Skeletal muscle satellite cell (primary cell): ENCODE data around the gene NTN1.

Experiments used
- H3K27me3 ChIP-seq: 2 replicates; pipeline ENCODE4 v1.7.0; 2013; ENCODE audit warnings: low read length; ENCODE audit not compliant: control insufficient read depth, insufficient read depth
- H3K36me3 ChIP-seq: 2 replicates; pipeline ENCODE4 v1.7.0; 2013; ENCODE audit warnings: mild to moderate bottlenecking, control low read depth, low read length; ENCODE audit not compliant: insufficient read depth
- H3K4me1 ChIP-seq: 2 replicates; pipeline ENCODE4 v1.7.0; 2013; ENCODE audit warnings: low read length; ENCODE audit not compliant: control insufficient read depth, insufficient read depth
- H3K4me2 ChIP-seq: 2 replicates; pipeline ENCODE4 v1.7.0; 2013; ENCODE audit warnings: mild to moderate bottlenecking, low read length
- H3K4me3 ChIP-seq: 2 replicates; pipeline ENCODE4 v1.7.0; 2013; ENCODE audit warnings: low read length
- H3K9ac ChIP-seq: 2 replicates; pipeline ENCODE4 v1.7.0; 2013; ENCODE audit warnings: mild to moderate bottlenecking, low read depth, low read length, moderate library complexity
- H3K9me3 ChIP-seq: replicated peaks from 2 replicates; pipeline ENCODE4 v1.7.0; 2013; ENCODE audit warnings: mild to moderate bottlenecking, control low read depth, low read length

The NTN1 gene

GRCh38 chr17:9175700-9176467 lies 154.6 kb downstream of the NTN1 start:
- Histone ChIP-seq H3K4me1 (no peaks in the 10 kb centered on the region), H3K36me3 (no peaks in the 10 kb centered on the region), H3K27me3 (peaks cover 7% of the 10 kb centered on the region), H3K9me3 (no peaks in the 10 kb centered on the region), H3K9ac (no peak overlapping the region), H3K4me2 (no peak overlapping the region), H3K4me3 (no peak overlapping the region)

- no peaks in the 10 kb centered on the region for H3K9me3 ChIP-seq
- H3K9ac ChIP-seq: no peak overlapping the region
- no peaks in the 10 kb centered on the region for H3K36me3 ChIP-seq
- no peak overlapping the region for H3K4me3 ChIP-seq
- no peaks in the 10 kb centered on the region for H3K4me1 ChIP-seq
- H3K27me3 ChIP-seq: peaks cover 7% of the 10 kb centered on the region
- H3K4me2 ChIP-seq: no peak overlapping the region
These were observed 155.9 kb downstream of the NTN1 start for GRCh38 chr17:9177212-9177611.

GRCh38 chr17:9178319-9178718 lies 157.0 kb downstream of the NTN1 start:
- Histone ChIP-seq H3K9ac (no peak overlapping the region), H3K36me3 (no peaks in the 10 kb centered on the region), H3K4me1 (no peaks in the 10 kb centered on the region), H3K4me3 (no peak overlapping the region), H3K27me3 (peaks cover 7% of the 10 kb centered on the region), H3K4me2 (no peak overlapping the region), H3K9me3 (no peaks in the 10 kb centered on the region)

- Histone ChIP-seq H3K4me1 (no peaks in the 10 kb centered on the region), H3K9ac (no peak overlapping the region), H3K36me3 (no peaks in the 10 kb centered on the region), H3K27me3 (peaks cover 7% of the 10 kb centered on the region), H3K4me2 (no peak overlapping the region), H3K4me3 (no peak overlapping the region), H3K9me3 (no peaks in the 10 kb centered on the region)
These were observed 158.3 kb downstream of the NTN1 start for GRCh38 chr17:9179602-9180001.

- no peaks in the 10 kb centered on the region for H3K36me3 ChIP-seq
- H3K27me3 ChIP-seq: peaks cover 7% of the 10 kb centered on the region
- no peaks in the 10 kb centered on the region for H3K4me1 ChIP-seq
- no peaks in the 10 kb centered on the region for H3K9me3 ChIP-seq
- H3K4me2 ChIP-seq: no peak overlapping the region
- H3K4me3 ChIP-seq: no peak overlapping the region
- no peak overlapping the region for H3K9ac ChIP-seq
These were observed 160.3 kb downstream of the NTN1 start for GRCh38 chr17:9181640-9182039.

- H3K36me3 ChIP-seq: no peaks in the 10 kb centered on the region
- no peak overlapping the region for H3K4me2 ChIP-seq
- no peak overlapping the region for H3K4me3 ChIP-seq
- H3K9me3 ChIP-seq: no peaks in the 10 kb centered on the region
- H3K9ac ChIP-seq: no peak overlapping the region
- H3K27me3 ChIP-seq: no peaks in the 10 kb centered on the region
- H3K4me1 ChIP-seq: no peaks in the 10 kb centered on the region
These were observed 162.0 kb downstream of the NTN1 start for GRCh38 chr17:9183306-9183705.

GRCh38 chr17:9185142-9185541 lies 163.8 kb downstream of the NTN1 start:
- Histone ChIP-seq H3K36me3 (no peaks in the 10 kb centered on the region), H3K9ac (no peak overlapping the region), H3K4me1 (no peaks in the 10 kb centered on the region), H3K9me3 (no peaks in the 10 kb centered on the region), H3K27me3 (no peaks in the 10 kb centered on the region), H3K4me3 (no peak overlapping the region), H3K4me2 (no peak overlapping the region)

- H3K36me3 ChIP-seq: no peaks in the 10 kb centered on the region
- H3K4me3 ChIP-seq: no peak overlapping the region
- H3K4me1 ChIP-seq: no peaks in the 10 kb centered on the region
- H3K9me3 ChIP-seq: no peaks in the 10 kb centered on the region
- H3K4me2 ChIP-seq: no peak overlapping the region
- no peaks in the 10 kb centered on the region for H3K27me3 ChIP-seq
- H3K9ac ChIP-seq: no peak overlapping the region
These were observed 164.5 kb downstream of the NTN1 start for GRCh38 chr17:9185688-9186284.

- Histone ChIP-seq H3K4me1 (no peaks in the 10 kb centered on the region), H3K36me3 (no peaks in the 10 kb centered on the region), H3K27me3 (no peaks in the 10 kb centered on the region), H3K9me3 (no peaks in the 10 kb centered on the region), H3K4me2 (no peak overlapping the region), H3K9ac (no peak overlapping the region), H3K4me3 (no peak overlapping the region)
These were observed 166.5 kb downstream of the NTN1 start for GRCh38 chr17:9187828-9188227.

- H3K9me3 ChIP-seq: no peaks in the 10 kb centered on the region
- no peaks in the 10 kb centered on the region for H3K4me1 ChIP-seq
- no peak overlapping the region for H3K4me2 ChIP-seq
- no peaks in the 10 kb centered on the region for H3K27me3 ChIP-seq
- no peaks in the 10 kb centered on the region for H3K36me3 ChIP-seq
- H3K4me3 ChIP-seq: no peak overlapping the region
- H3K9ac ChIP-seq: no peak overlapping the region
These were observed 167.1 kb downstream of the NTN1 start for GRCh38 chr17:9188367-9188766.

GRCh38 chr17:9189870-9190269 lies 168.6 kb downstream of the NTN1 start:
- Histone ChIP-seq H3K9me3 (no peaks in the 10 kb centered on the region), H3K9ac (no peak overlapping the region), H3K36me3 (no peaks in the 10 kb centered on the region), H3K27me3 (no peaks in the 10 kb centered on the region), H3K4me2 (no peak overlapping the region), H3K4me1 (no peaks in the 10 kb centered on the region), H3K4me3 (no peak overlapping the region)

GRCh38 chr17:9192010-9192409 lies 170.7 kb downstream of the NTN1 start:
- no peaks in the 10 kb centered on the region for H3K36me3 ChIP-seq
- no peak overlapping the region for H3K4me3 ChIP-seq
- no peak overlapping the region for H3K4me2 ChIP-seq
- H3K4me1 ChIP-seq: no peaks in the 10 kb centered on the region
- peaks cover 11% of the 10 kb centered on the region for H3K27me3 ChIP-seq
- H3K9me3 ChIP-seq: no peaks in the 10 kb centered on the region
- H3K9ac ChIP-seq: no peak overlapping the region
